ENCODE measurements around the gene TBX18.

TBX18 gene

GRCh38 chr6:84739866-84740208 is 24.6 kb downstream of the TBX18 start:
- Histone ChIP-seq H3K4me1 (ENCODE audit: insufficient read depth, low read length) (no peaks in the 10 kb centered on the region), H3K27ac (ENCODE audit: low read depth, low read length) (no peak overlapping the region), H3K9me3 (ENCODE audit: low read length) (no peaks in the 10 kb centered on the region), H3K4me3 (ENCODE audit: low read depth in 1 of 2, low read length in 2 of 2) (no peak overlapping the region), H3K9ac (ENCODE audit: low read length) (no peak overlapping the region), H3K27me3 (ENCODE audit: control insufficient read depth in 1 of 2, insufficient read depth in 2 of 2, low read length in 2 of 2) (no peaks in the 10 kb centered on the region), H3K36me3 (ENCODE audit: insufficient read depth, low read length) (no peaks in the 10 kb centered on the region)

GRCh38 chr6:84738996-84739865 is 25.2 kb downstream of the TBX18 start:
- Histone ChIP-seq H3K4me1 (ENCODE audit: insufficient read depth, low read length) (no peaks in the 10 kb centered on the region), H3K27me3 (ENCODE audit: control insufficient read depth in 1 of 2, insufficient read depth in 2 of 2, low read length in 2 of 2) (no peaks in the 10 kb centered on the region), H3K36me3 (ENCODE audit: insufficient read depth, low read length) (no peaks in the 10 kb centered on the region), H3K9me3 (ENCODE audit: low read length) (no peaks in the 10 kb centered on the region), H3K9ac (ENCODE audit: low read length) (no peak overlapping the region), H3K4me3 (ENCODE audit: low read depth in 1 of 2, low read length in 2 of 2) (no peak overlapping the region), H3K27ac (ENCODE audit: low read depth, low read length) (no peak overlapping the region)

GRCh38 chr6:84733889-84734288 is 30.5 kb downstream of the TBX18 start:
- no peaks in the 10 kb centered on the region for H3K9me3 ChIP-seq (ENCODE audit: low read length)
- no peak overlapping the region for H3K9ac ChIP-seq (ENCODE audit: low read length)
- no peak overlapping the region for H3K27ac ChIP-seq (ENCODE audit: low read depth, low read length)

GRCh38 chr6:84731901-84732300 is 32.5 kb downstream of the TBX18 start:
- Histone ChIP-seq H3K27ac (ENCODE audit: low read depth, low read length) (no peak overlapping the region), H3K4me1 (ENCODE audit: insufficient read depth, low read length) (no peaks in the 10 kb centered on the region), H3K9me3 (ENCODE audit: low read length) (no peaks in the 10 kb centered on the region), H3K27me3 (ENCODE audit: control insufficient read depth in 1 of 2, insufficient read depth in 2 of 2, low read length in 2 of 2) (no peaks in the 10 kb centered on the region), H3K36me3 (ENCODE audit: insufficient read depth, low read length) (no peaks in the 10 kb centered on the region), H3K4me3 (ENCODE audit: low read depth in 1 of 2, low read length in 2 of 2) (no peak overlapping the region), H3K9ac (ENCODE audit: low read length) (no peak overlapping the region)

More at GRCh38 chr6:84733889-84734288, 30.5 kb downstream of the TBX18 start:
- H3K36me3 ChIP-seq (ENCODE audit: insufficient read depth, low read length) = no peaks in the 10 kb centered on the region
- no peak overlapping the region for H3K4me3 ChIP-seq (ENCODE audit: low read depth in 1 of 2, low read length in 2 of 2)
- no peaks in the 10 kb centered on the region for H3K27me3 ChIP-seq (ENCODE audit: control insufficient read depth in 1 of 2, insufficient read depth in 2 of 2, low read length in 2 of 2)
- H3K4me1 ChIP-seq (ENCODE audit: insufficient read depth, low read length) = no peaks in the 10 kb centered on the region

- Histone ChIP-seq H3K36me3 (ENCODE audit: insufficient read depth, low read length) (no peaks in the 10 kb centered on the region), H3K9ac (ENCODE audit: low read length) (no peak overlapping the region)
Observed at GRCh38 chr6:84731401-84731800, 33.0 kb downstream of the TBX18 start.

GRCh38 chr6:84728602-84729001 is 35.8 kb downstream of the TBX18 start:
- H3K36me3 ChIP-seq (ENCODE audit: insufficient read depth, low read length) = no peaks in the 10 kb centered on the region
- no peaks in the 10 kb centered on the region for H3K9me3 ChIP-seq (ENCODE audit: low read length)
- no peaks in the 10 kb centered on the region for H3K4me1 ChIP-seq (ENCODE audit: insufficient read depth, low read length)

More at GRCh38 chr6:84731401-84731800, 33.0 kb downstream of the TBX18 start:
- H3K27ac ChIP-seq (ENCODE audit: low read depth, low read length) = no peak overlapping the region
- H3K4me1 ChIP-seq (ENCODE audit: insufficient read depth, low read length) = no peaks in the 10 kb centered on the region
- no peak overlapping the region for H3K4me3 ChIP-seq (ENCODE audit: low read depth in 1 of 2, low read length in 2 of 2)
- H3K9me3 ChIP-seq (ENCODE audit: low read length) = no peaks in the 10 kb centered on the region
- H3K27me3 ChIP-seq (ENCODE audit: control insufficient read depth in 1 of 2, insufficient read depth in 2 of 2, low read length in 2 of 2) = no peaks in the 10 kb centered on the region

GRCh38 chr6:84719152-84719551 is 45.2 kb downstream of the TBX18 start:
- H3K4me3 ChIP-seq (ENCODE audit: low read depth in 1 of 2, low read length in 2 of 2) = no peak overlapping the region
- H3K4me1 ChIP-seq (ENCODE audit: insufficient read depth, low read length) = no peaks in the 10 kb centered on the region
- no peaks in the 10 kb centered on the region for H3K9me3 ChIP-seq (ENCODE audit: low read length)
- no peaks in the 10 kb centered on the region for H3K27me3 ChIP-seq (ENCODE audit: control insufficient read depth in 1 of 2, insufficient read depth in 2 of 2, low read length in 2 of 2)
- H3K9ac ChIP-seq (ENCODE audit: low read length) = no peak overlapping the region
- H3K36me3 ChIP-seq (ENCODE audit: insufficient read depth, low read length) = no peaks in the 10 kb centered on the region
- no peak overlapping the region for H3K27ac ChIP-seq (ENCODE audit: low read depth, low read length)

More at GRCh38 chr6:84728602-84729001, 35.8 kb downstream of the TBX18 start:
- Histone ChIP-seq H3K4me3 (ENCODE audit: low read depth in 1 of 2, low read length in 2 of 2) (no peak overlapping the region), H3K27ac (ENCODE audit: low read depth, low read length) (no peak overlapping the region), H3K27me3 (ENCODE audit: control insufficient read depth in 1 of 2, insufficient read depth in 2 of 2, low read length in 2 of 2) (no peaks in the 10 kb centered on the region), H3K9ac (ENCODE audit: low read length) (no peak overlapping the region)

GRCh38 chr6:84718038-84718955 is 46.1 kb downstream of the TBX18 start:
- no peaks in the 10 kb centered on the region for H3K4me1 ChIP-seq (ENCODE audit: insufficient read depth, low read length)
- H3K9me3 ChIP-seq (ENCODE audit: low read length) = no peaks in the 10 kb centered on the region
- no peaks in the 10 kb centered on the region for H3K36me3 ChIP-seq (ENCODE audit: insufficient read depth, low read length)
- H3K27ac ChIP-seq (ENCODE audit: low read depth, low read length) = no peak overlapping the region
- no peaks in the 10 kb centered on the region for H3K27me3 ChIP-seq (ENCODE audit: control insufficient read depth in 1 of 2, insufficient read depth in 2 of 2, low read length in 2 of 2)
- no peak overlapping the region for H3K9ac ChIP-seq (ENCODE audit: low read length)
- H3K4me3 ChIP-seq (ENCODE audit: low read depth in 1 of 2, low read length in 2 of 2) = no peak overlapping the region

GRCh38 chr6:84709121-84709520 is 55.3 kb downstream of the TBX18 start:
- Histone ChIP-seq H3K27ac (ENCODE audit: low read depth, low read length) (no peak overlapping the region), H3K27me3 (ENCODE audit: control insufficient read depth in 1 of 2, insufficient read depth in 2 of 2, low read length in 2 of 2) (no peaks in the 10 kb centered on the region), H3K4me1 (ENCODE audit: insufficient read depth, low read length) (no peaks in the 10 kb centered on the region), H3K9ac (ENCODE audit: low read length) (no peak overlapping the region), H3K36me3 (ENCODE audit: insufficient read depth, low read length) (no peaks in the 10 kb centered on the region), H3K9me3 (ENCODE audit: low read length) (no peaks in the 10 kb centered on the region), H3K4me3 (ENCODE audit: low read depth in 1 of 2, low read length in 2 of 2) (no peak overlapping the region)

GRCh38 chr6:84707171-84707570 is 57.2 kb downstream of the TBX18 start:
- H3K9me3 ChIP-seq (ENCODE audit: low read length) = no peaks in the 10 kb centered on the region

GRCh38 chr6:84696166-84696565 is 68.2 kb downstream of the TBX18 start:
- Histone ChIP-seq H3K27me3 (ENCODE audit: control insufficient read depth in 1 of 2, insufficient read depth in 2 of 2, low read length in 2 of 2) (no peaks in the 10 kb centered on the region), H3K4me3 (ENCODE audit: low read depth in 1 of 2, low read length in 2 of 2) (no peak overlapping the region), H3K4me1 (ENCODE audit: insufficient read depth, low read length) (no peaks in the 10 kb centered on the region), H3K9me3 (ENCODE audit: low read length) (no peaks in the 10 kb centered on the region), H3K27ac (ENCODE audit: low read depth, low read length) (no peak overlapping the region), H3K36me3 (ENCODE audit: insufficient read depth, low read length) (no peaks in the 10 kb centered on the region), H3K9ac (ENCODE audit: low read length) (no peak overlapping the region)

More at GRCh38 chr6:84707171-84707570, 57.2 kb downstream of the TBX18 start:
- no peak overlapping the region for H3K4me3 ChIP-seq (ENCODE audit: low read depth in 1 of 2, low read length in 2 of 2)
- H3K9ac ChIP-seq (ENCODE audit: low read length) = no peak overlapping the region
- no peak overlapping the region for H3K27ac ChIP-seq (ENCODE audit: low read depth, low read length)
- H3K27me3 ChIP-seq (ENCODE audit: control insufficient read depth in 1 of 2, insufficient read depth in 2 of 2, low read length in 2 of 2) = no peaks in the 10 kb centered on the region
- no peaks in the 10 kb centered on the region for H3K4me1 ChIP-seq (ENCODE audit: insufficient read depth, low read length)
- no peaks in the 10 kb centered on the region for H3K36me3 ChIP-seq (ENCODE audit: insufficient read depth, low read length)

Data from muscle layer of colon (tissue), 2 donors.